ENCODE measurements around the gene ZNF277. TPM values are rescaled to one million over a fixed set of nuclear protein-coding genes. Genes with fewer than 3 reads are reported as not detected.

ZNF277 gene
- total RNA-seq, 1 experiment from 2014 or later: 23.3 TPM

GRCh38 chr7:112381311-112382091, 175.0 kb downstream of the ZNF277 start:
- POLR2A ChIA-PET (ENCODE audit: unreplicated experiment): no interaction called here
- H3K36me3 ChIP-seq (ENCODE audit: low read depth): no peaks in the 10 kb centered on the region
- no peak overlapping the region for H3K4me3 ChIP-seq
- H2AFZ ChIP-seq: no peak overlapping the region
- no peaks in the 10 kb centered on the region for H3K4me1 ChIP-seq (replicated peaks; ENCODE audit: insufficient read depth)
- H3K9me3 ChIP-seq (ENCODE audit: insufficient read depth, low read depth): no peaks in the 10 kb centered on the region
- H3K4me2 ChIP-seq: no peak overlapping the region
- intact Hi-C loops (cut with micrococcal nuclease; ENCODE audit: unreplicated experiment): no loop called here
- CTCF ChIA-PET: interaction anchor here (0.6 kb wide), 1 partner anchor 25 kb away, joined by 4 read pairs; no protein-coding TSS in a partner anchor
- no peaks in the 10 kb centered on the region for H3K9me2 ChIP-seq (ENCODE audit: insufficient read depth)
- no peak for TF ChIP-seq EZH2 (IDR thresholded peaks at IDR 0.05; ENCODE audit: low read depth)
- no peak for TF ChIP-seq CTCF (conservative IDR thresholded peaks at IDR 0.05)
- no peak for DNase-seq
- H3K79me2 ChIP-seq (ENCODE audit: low read depth): no peaks in the 10 kb centered on the region
- H4K20me1 ChIP-seq (ENCODE audit: insufficient read depth): no peaks in the 10 kb centered on the region
- H3F3A ChIP-seq (ENCODE audit: insufficient read depth, low read depth): no peaks in the 10 kb centered on the region; the same call in 1 of the 2 replicates
- no TSS peak for BruUV-seq (replicated peaks)
- H3K27ac ChIP-seq: no peak overlapping the region
- no peaks in the 10 kb centered on the region for H3K27me3 ChIP-seq (ENCODE audit: insufficient read depth, low read depth)

GRCh38 chr7:112383671-112384417, 177.3 kb downstream of the ZNF277 start:
- no peak overlapping the region for H3K27ac ChIP-seq
- ChIA-PET CTCF (no interaction called here), POLR2A (ENCODE audit: unreplicated experiment) (no interaction called here)
- H3K36me3 ChIP-seq (ENCODE audit: low read depth): no peaks in the 10 kb centered on the region
- H3K4me3 ChIP-seq: no peak overlapping the region
- no peak overlapping the region for H2AFZ ChIP-seq
- no peaks in the 10 kb centered on the region for H3F3A ChIP-seq (ENCODE audit: insufficient read depth, low read depth)
- no peak for DNase-seq
- no peak overlapping the region for H3K4me2 ChIP-seq
- no TSS peak for BruUV-seq (replicated peaks)
- intact Hi-C loops (cut with micrococcal nuclease; ENCODE audit: unreplicated experiment): no loop called here
- no peaks in the 10 kb centered on the region for H3K79me2 ChIP-seq (ENCODE audit: low read depth)
- no peak for TF ChIP-seq CTCF (conservative IDR thresholded peaks at IDR 0.05)
- TF ChIP-seq EZH2 (IDR thresholded peaks at IDR 0.05; ENCODE audit: low read depth): no peak
- no peaks in the 10 kb centered on the region for H3K9me3 ChIP-seq (ENCODE audit: insufficient read depth, low read depth)
- H3K4me1 ChIP-seq (replicated peaks; ENCODE audit: insufficient read depth): no peaks in the 10 kb centered on the region
- H4K20me1 ChIP-seq (ENCODE audit: insufficient read depth): no peaks in the 10 kb centered on the region
- H3K27me3 ChIP-seq (ENCODE audit: insufficient read depth, low read depth): no peaks in the 10 kb centered on the region
- H3K9me2 ChIP-seq (ENCODE audit: insufficient read depth): no peaks in the 10 kb centered on the region

GRCh38 chr7:112385516-112385915, 179.0 kb downstream of the ZNF277 start:
- H3K9me2 ChIP-seq (ENCODE audit: insufficient read depth): no peaks in the 10 kb centered on the region
- BruUV-seq (replicated peaks): no TSS peak
- POLR2A ChIA-PET (ENCODE audit: unreplicated experiment): no interaction called here
- no peak for DNase-seq
- no peaks in the 10 kb centered on the region for H3K9me3 ChIP-seq (ENCODE audit: insufficient read depth, low read depth)
- H3F3A ChIP-seq (ENCODE audit: insufficient read depth, low read depth): peaks cover 3% of the 10 kb centered on the region
- H3K4me2 ChIP-seq: no peak overlapping the region
- H2AFZ ChIP-seq: no peak overlapping the region
- no peaks in the 10 kb centered on the region for H4K20me1 ChIP-seq (ENCODE audit: insufficient read depth)
- H3K27me3 ChIP-seq (ENCODE audit: insufficient read depth, low read depth): no peaks in the 10 kb centered on the region
- TF ChIP-seq EZH2 (IDR thresholded peaks at IDR 0.05; ENCODE audit: low read depth) (no peak), CTCF (conservative IDR thresholded peaks at IDR 0.05) (no peak)
- no peaks in the 10 kb centered on the region for H3K36me3 ChIP-seq (ENCODE audit: low read depth)
- no peak overlapping the region for H3K27ac ChIP-seq
- H3K4me1 ChIP-seq (replicated peaks; ENCODE audit: insufficient read depth): no peaks in the 10 kb centered on the region
- intact Hi-C loops (cut with micrococcal nuclease; ENCODE audit: unreplicated experiment): no loop called here
- CTCF ChIA-PET: interaction anchor here (0.6 kb wide), 1 partner anchor 181 kb away, joined by 9 read pairs; no protein-coding TSS in a partner anchor
- H3K79me2 ChIP-seq (ENCODE audit: low read depth): no peaks in the 10 kb centered on the region
- H3K4me3 ChIP-seq: no peak overlapping the region
